OCI-LY1 (cell line): ENCODE results near the gene FGF21.
A peak's percentile ranks its signal among the peaks of the same experiment; 100 is the strongest.

Experiments
- H2AFZ ChIP-seq: fragments of 200-600 bp; sonication (generic), shearing (Covaris generic); 2 replicates; pipeline ENCODE4 v1.6.0; 2014; ENCODE audit warnings: antibody characterized with exemption, mild to moderate bottlenecking, low read length
- H3F3A ChIP-seq: fragments of 200-600 bp; sonication (generic), shearing (Covaris generic); 2 replicates; pipeline ENCODE4 v1.6.0; 2014; ENCODE audit warnings: mild to moderate bottlenecking, antibody characterized with exemption, low read length, moderate library complexity; ENCODE audit not compliant: insufficient read depth
- H3K27ac ChIP-seq: fragments of 200-600 bp; sonication (generic); 2 replicates; pipeline ENCODE4 v1.5.1; 2014; ENCODE audit warnings: low read length, mixed run types, mild to moderate bottlenecking, low read depth; ENCODE audit not compliant: poor library complexity, severe bottlenecking
- H3K27me3 ChIP-seq: fragments of 200-600 bp; sonication (generic); 2 replicates; pipeline ENCODE4 v1.6.0; 2014; ENCODE audit warnings: antibody characterized with exemption, mild to moderate bottlenecking, low read length, moderate library complexity; ENCODE audit not compliant: insufficient read depth
- H3K36me3 ChIP-seq: fragments of 200-600 bp; sonication (generic); 2 replicates; pipeline ENCODE4 v1.6.1; 2014; ENCODE audit warnings: mild to moderate bottlenecking, antibody characterized with exemption, low read length, moderate library complexity, mixed read lengths; ENCODE audit not compliant: insufficient read depth
- H3K4me1 ChIP-seq: fragments of 200-600 bp; sonication (generic); 2 replicates; pipeline ENCODE4 v1.5.1; 2014; ENCODE audit warnings: mild to moderate bottlenecking, low read length, moderate library complexity; ENCODE audit not compliant: insufficient read depth, severe bottlenecking
- H3K4me2 ChIP-seq: fragments of 200-600 bp; sonication (generic), shearing (Covaris generic); 2 replicates; pipeline ENCODE4 v1.6.1; 2014; ENCODE audit warnings: low read length
- H3K4me3 ChIP-seq: fragments of 200-600 bp; sonication (generic); 2 replicates; pipeline ENCODE4 v1.5.1; 2014; ENCODE audit warnings: low read length, low read depth, mild to moderate bottlenecking, mixed read lengths; ENCODE audit not compliant: poor library complexity, severe bottlenecking
- H3K79me2 ChIP-seq: fragments of 200-600 bp; shearing (Covaris generic); 2 replicates; pipeline ENCODE4 v1.6.1; 2016; ENCODE audit warnings: mixed run types, low read length, mixed read lengths; ENCODE audit not compliant: insufficient read depth
- H3K9ac ChIP-seq: fragments of 200-600 bp; sonication (generic), shearing (Covaris generic); 2 replicates; pipeline ENCODE4 v1.6.1; 2014; ENCODE audit warnings: mild to moderate bottlenecking, low read length, mixed read lengths
- H3K9me2 ChIP-seq: fragments of 200-600 bp; sonication (generic), shearing (Covaris generic); 2 replicates; pipeline ENCODE4 v1.6.1; 2014; ENCODE audit warnings: low read depth, mild to moderate bottlenecking, low read length, mixed read lengths
- H3K9me3 ChIP-seq: fragments of 200-600 bp; shearing (Covaris generic); 2 replicates; pipeline ENCODE4 v1.6.1; 2014; ENCODE audit warnings: low read length, mixed read lengths
- H4K20me1 ChIP-seq: fragments of 200-600 bp; sonication (generic), shearing (Covaris generic); 2 replicates; pipeline ENCODE4 v1.6.0; 2016; ENCODE audit warnings: mild to moderate bottlenecking, low read length; ENCODE audit not compliant: insufficient read depth
- CTCF ChIP-seq: fragments of 200-600 bp; sonication (generic), shearing (Covaris generic); IDR thresholded peaks from 2 replicates; pipeline ENCODE4 v1.5.1; 2017; ENCODE audit warnings: mild to moderate bottlenecking, antibody characterized with exemption, low read length, moderate library complexity, mixed read lengths
- EZH2 ChIP-seq: fragments of 200-600 bp; sonication (generic), shearing (Covaris generic); IDR thresholded peaks from 2 replicates; pipeline ENCODE4 v1.8.0; 2017; ENCODE audit warnings: borderline replicate concordance, mixed run types, mild to moderate bottlenecking, antibody characterized with exemption, low read length, moderate library complexity, mixed read lengths

FGF21 gene

DNA sequence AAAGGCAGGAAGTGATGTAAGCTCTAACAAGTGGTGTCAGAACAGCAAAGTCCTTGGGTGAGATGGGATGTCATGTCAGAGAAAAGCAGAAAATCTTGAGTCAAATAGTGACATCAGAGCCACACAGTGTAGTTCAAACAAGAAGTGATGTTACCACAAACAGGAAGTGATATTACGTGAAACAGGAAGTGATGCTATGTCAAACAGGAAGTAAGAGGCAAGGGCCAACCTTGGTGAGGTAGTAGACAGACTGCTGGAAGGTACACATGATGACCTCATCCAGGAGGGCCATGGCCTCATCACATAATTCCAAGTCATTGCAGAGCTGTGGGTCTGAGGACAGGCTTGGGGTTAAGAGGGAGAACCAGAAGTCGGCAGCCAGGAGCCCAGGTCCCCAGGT is 28.8 kb upstream of the FGF21 start:
- no peak overlapping the region; the same call in 1 of the 2 replicates for H2AFZ ChIP-seq
- H4K20me1 ChIP-seq, result no peaks in the 10 kb centered on the region
- H3K9ac ChIP-seq, result no peak overlapping the region
- no peak overlapping the region for H3K27ac ChIP-seq
- H3K9me2 ChIP-seq, result no peaks in the 10 kb centered on the region
- H3K4me1 ChIP-seq, result peaks cover 15% of the 10 kb centered on the region
- TF ChIP-seq CTCF (no peak), EZH2 (no peak)
- peak overlapping the region; percentile 18 for H3K4me3 ChIP-seq
- no peaks in the 10 kb centered on the region for H3K27me3 ChIP-seq
- H3K36me3 ChIP-seq, result peaks cover 9% of the 10 kb centered on the region; the same call in 1 of the 2 replicates
- H3K79me2 ChIP-seq, result no peaks in the 10 kb centered on the region
- H3K4me2 ChIP-seq, result 0 out of 2 replicates have a peak overlapping the region, but pooled peaks have one; percentile 8
- no peaks in the 10 kb centered on the region for H3F3A ChIP-seq
- H3K9me3 ChIP-seq, result peaks cover 8% of the 10 kb centered on the region

- H3K4me2 ChIP-seq, result no peak overlapping the region
- H3K4me3 ChIP-seq, result no peak overlapping the region
- peaks cover 8% of the 10 kb centered on the region for H3K9me3 ChIP-seq
- H3K79me2 ChIP-seq, result no peaks in the 10 kb centered on the region
- no peak overlapping the region for H2AFZ ChIP-seq
- H3F3A ChIP-seq, result no peaks in the 10 kb centered on the region
- H3K27ac ChIP-seq, result no peak overlapping the region
- H3K4me1 ChIP-seq, result peaks cover 15% of the 10 kb centered on the region
- H3K9ac ChIP-seq, result no peak overlapping the region
- no peaks in the 10 kb centered on the region for H3K9me2 ChIP-seq
- H3K27me3 ChIP-seq, result no peaks in the 10 kb centered on the region
- H3K36me3 ChIP-seq, result peaks cover 9% of the 10 kb centered on the region; the same call in 1 of the 2 replicates
- no peaks in the 10 kb centered on the region for H4K20me1 ChIP-seq
- TF ChIP-seq CTCF, result no peak
- TF ChIP-seq EZH2, result no peak
These were observed 26.2 kb upstream of the FGF21 start for GRCh38 chr19:48728911-48729664.

GRCh38 chr19:48731452-48731851 is 23.9 kb upstream of the FGF21 start:
- Histone ChIP-seq H3K9me2 (no peaks in the 10 kb centered on the region), H3K9ac (no peak overlapping the region), H3K4me3 (no peak overlapping the region), H3K36me3 (peaks cover 8% of the 10 kb centered on the region; the same call in 1 of the 2 replicates), H3F3A (no peaks in the 10 kb centered on the region), H3K27ac (no peak overlapping the region), H2AFZ (no peak overlapping the region), H3K9me3 (peaks cover 5% of the 10 kb centered on the region), H3K4me2 (no peak overlapping the region), H4K20me1 (no peaks in the 10 kb centered on the region), H3K27me3 (no peaks in the 10 kb centered on the region), H3K4me1 (peaks cover 6% of the 10 kb centered on the region), H3K79me2 (no peaks in the 10 kb centered on the region)
- TF ChIP-seq EZH2 (no peak), CTCF (no peak)
